DND-41 (cell line): ENCODE measurements around the gene DAAM2.

Source experiments
- EZH2 ChIP-seq: IDR thresholded peaks from 3 replicates; pipeline ENCODE4 v1.6.1; 2012; ENCODE audit warnings: borderline replicate concordance, low read depth, mild to moderate bottlenecking, moderate library complexity, low read length, inconsistent platforms; ENCODE audit not compliant: severe bottlenecking
- TF ChIP-seq, protein P1 (sequence below): IDR thresholded peaks from 2 replicates; pipeline ENCODE4 v1.5.1; 2012; ENCODE audit warnings: borderline replicate concordance, low read length, moderate library complexity, mild to moderate bottlenecking; ENCODE audit not compliant: poor library complexity, severe bottlenecking; ENCODE audit errors: extremely low read depth

DNA sequence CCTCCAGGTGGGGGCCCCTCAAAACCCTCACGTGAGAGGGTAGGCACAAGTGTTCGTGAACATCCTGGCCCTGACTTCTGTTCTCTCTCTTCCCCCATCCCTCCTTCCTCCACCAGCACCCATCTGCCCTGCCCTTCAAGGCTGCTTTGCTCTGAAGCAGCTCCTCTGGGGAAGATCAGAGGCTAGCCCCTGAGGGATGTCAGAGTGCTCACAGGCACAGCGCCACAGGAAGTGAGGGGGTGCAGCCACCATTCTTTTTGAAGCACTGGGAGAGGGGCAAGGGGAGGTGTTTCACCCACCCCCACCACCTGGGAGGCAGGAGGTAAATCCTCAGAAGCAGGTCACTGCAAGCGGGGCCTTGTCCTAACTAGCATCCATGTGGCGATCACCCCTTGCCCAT, 130.6 kb downstream of the DAAM2 start:
- TF ChIP-seq, protein P1, sequence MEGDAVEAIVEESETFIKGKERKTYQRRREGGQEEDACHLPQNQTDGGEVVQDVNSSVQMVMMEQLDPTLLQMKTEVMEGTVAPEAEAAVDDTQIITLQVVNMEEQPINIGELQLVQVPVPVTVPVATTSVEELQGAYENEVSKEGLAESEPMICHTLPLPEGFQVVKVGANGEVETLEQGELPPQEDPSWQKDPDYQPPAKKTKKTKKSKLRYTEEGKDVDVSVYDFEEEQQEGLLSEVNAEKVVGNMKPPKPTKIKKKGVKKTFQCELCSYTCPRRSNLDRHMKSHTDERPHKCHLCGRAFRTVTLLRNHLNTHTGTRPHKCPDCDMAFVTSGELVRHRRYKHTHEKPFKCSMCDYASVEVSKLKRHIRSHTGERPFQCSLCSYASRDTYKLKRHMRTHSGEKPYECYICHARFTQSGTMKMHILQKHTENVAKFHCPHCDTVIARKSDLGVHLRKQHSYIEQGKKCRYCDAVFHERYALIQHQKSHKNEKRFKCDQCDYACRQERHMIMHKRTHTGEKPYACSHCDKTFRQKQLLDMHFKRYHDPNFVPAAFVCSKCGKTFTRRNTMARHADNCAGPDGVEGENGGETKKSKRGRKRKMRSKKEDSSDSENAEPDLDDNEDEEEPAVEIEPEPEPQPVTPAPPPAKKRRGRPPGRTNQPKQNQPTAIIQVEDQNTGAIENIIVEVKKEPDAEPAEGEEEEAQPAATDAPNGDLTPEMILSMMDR = no peak
- no peak for TF ChIP-seq EZH2
